ENCODE results near the gene RPLP2. TPM values are rescaled to one million over a fixed set of nuclear protein-coding genes. Genes with fewer than 3 reads are reported as not detected.

The RPLP2 gene
- total RNA-seq, 1 donor = 220 TPM

GRCh38 chr11:774873-775592 is 34.7 kb upstream of the RPLP2 start:
- no peak for TF ChIP-seq CTCF (IDR thresholded peaks at IDR 0.05; ENCODE audit: insufficient read depth, low read depth, low read length)
- H3K4me3 ChIP-seq (ENCODE audit: low read depth, low read length) = peak overlapping the region; percentile 77
- DNase-seq (ENCODE audit: low read depth) = no peak

GRCh38 chr11:776263-776560 is 33.6 kb upstream of the RPLP2 start:
- DNase-seq (ENCODE audit: low read depth) = no peak
- TF ChIP-seq CTCF (IDR thresholded peaks at IDR 0.05; ENCODE audit: insufficient read depth, low read depth, low read length) = no peak
- H3K4me3 ChIP-seq (ENCODE audit: low read depth, low read length) = peak overlapping the region; percentile 77

- TF ChIP-seq CTCF (IDR thresholded peaks at IDR 0.05; ENCODE audit: insufficient read depth, low read depth, low read length) = no peak
- peak overlapping the region; percentile 77 for H3K4me3 ChIP-seq (ENCODE audit: low read depth, low read length)
- peak; percentile 36 for DNase-seq (ENCODE audit: low read depth)
These were observed 33.0 kb upstream of the RPLP2 start for GRCh38 chr11:776561-777287.

- no peak for TF ChIP-seq CTCF (IDR thresholded peaks at IDR 0.05; ENCODE audit: insufficient read depth, low read depth, low read length)
- DNase-seq (ENCODE audit: low read depth) = peak; percentile 83
- peak within 1 kb of the TSS; percentile 77 for H3K4me3 ChIP-seq (ENCODE audit: low read depth, low read length)
These were observed 32.2 kb upstream of the RPLP2 start, which contains the start of gene GATD1 for GRCh38 chr11:777288-778255. Gene GATD1, minus strand, starts transcription at chr11:777487. Its CDS starts 25 bp downstream, at chr11:777462.

GRCh38 chr11:778976-779954 is 30.5 kb upstream of the RPLP2 start:
- H3K4me3 ChIP-seq (ENCODE audit: low read depth, low read length) = no peak overlapping the region
- no peak for TF ChIP-seq CTCF (IDR thresholded peaks at IDR 0.05; ENCODE audit: insufficient read depth, low read depth, low read length)
- no peak for DNase-seq (ENCODE audit: low read depth)

All from fibroblast of villous mesenchyme (primary cell).